ENCODE results near the gene ESRRA.

The ESRRA gene

GRCh38 chr11:64352099-64352994 lies 47.0 kb downstream of the ESRRA start:
- peak in 1 of 14 donors; percentile 66 for DNase-seq

GRCh38 chr11:64352995-64353714 lies 47.8 kb downstream of the ESRRA start:
- peak in 1 of 14 donors; percentile 22 for DNase-seq

- no peak for DNase-seq
Measured at GRCh38 chr11:64353715-64354506, 48.6 kb downstream of the ESRRA start.

- peak in 11 of 14 donors; percentile 35 to 89 (median 66) for DNase-seq
Measured at GRCh38 chr11:64355078-64355940, 50.0 kb downstream of the ESRRA start.

GRCh38 chr11:64356498-64357411 lies 51.4 kb downstream of the ESRRA start:
- DNase-seq = peak in 1 of 14 donors; percentile 68

- DNase-seq = no peak
Measured at GRCh38 chr11:64357446-64357845, 52.1 kb downstream of the ESRRA start.

GRCh38 chr11:64357904-64358535 lies 52.7 kb downstream of the ESRRA start:
- peak in 1 of 14 donors; percentile 43 for DNase-seq

GRCh38 chr11:64358536-64358906 lies 53.2 kb downstream of the ESRRA start:
- DNase-seq = no peak

- peak in 11 of 14 donors; percentile 40 to 72 (median 52) for DNase-seq
Measured at GRCh38 chr11:64358907-64359711, 53.8 kb downstream of the ESRRA start, which contains the start of gene RPS6KA4. Gene RPS6KA4 (plus strand): TSS chr11:64359162. CDS start chr11:64359236, 74 bp downstream.

- DNase-seq = peak in 1 of 14 donors; percentile 70
Measured at GRCh38 chr11:64359712-64360445, 54.6 kb downstream of the ESRRA start.

- no peak for DNase-seq
Measured at GRCh38 chr11:64360448-64360921, 55.2 kb downstream of the ESRRA start.

- DNase-seq = no peak
Measured at GRCh38 chr11:64361659-64362058, 56.3 kb downstream of the ESRRA start.

- no peak for DNase-seq
Measured at GRCh38 chr11:64362339-64362738, 57.0 kb downstream of the ESRRA start.

GRCh38 chr11:64364435-64364834 lies 59.1 kb downstream of the ESRRA start:
- DNase-seq = no peak

- no peak for DNase-seq
Measured at GRCh38 chr11:64364911-64365310, 59.6 kb downstream of the ESRRA start.

Data from C1 segment of cervical spinal cord (tissue), 14 donors.